Psoas muscle (tissue), 8 donors: ENCODE measurements around the gene IP6K3. TPM values are rescaled to one million over a fixed set of nuclear protein-coding genes. Genes with fewer than 3 reads are reported as not detected.

Experiments used
- ATAC-seq, 4 donors: fragments of 200-7000 bp; cut with Tn5 transposase; one replicate each; pipeline ENCODE4 v1.9.1; 2020; ENCODE audit warnings: moderate library complexity in 3 of 4, mild to moderate bottlenecking in 2 of 4
- DNase-seq, 2 donors: peaks; one replicate each; pipeline ENCODE4 v3.0.0-alpha.2; 2020
- H3K27ac ChIP-seq: fragments of 200-600 bp; one replicate; pipeline ENCODE4 v1.8.0; 2022
- H3K27me3 ChIP-seq, 3 donors: fragments of 200-600 bp in 1 of 3; one replicate each; pipeline versions ENCODE4 v1.6.1 to v1.8.0; 2013 to 2022; ENCODE audit warnings: low read length in 2 of 3, mild to moderate bottlenecking in 2 of 3, moderate library complexity in 1 of 3; ENCODE audit not compliant: insufficient read depth in 3 of 3
- H3K36me3 ChIP-seq, 2 donors: fragments of 200-600 bp in 1 of 2; one replicate each; pipeline versions ENCODE4 v1.6.1 to v1.8.0; 2013 to 2022; ENCODE audit warnings: low read depth in 1 of 2, mild to moderate bottlenecking in 1 of 2, moderate library complexity in 1 of 2; ENCODE audit not compliant: insufficient read depth in 1 of 2
- H3K4me1 ChIP-seq: fragments of 200-600 bp; one replicate; pipeline ENCODE4 v1.8.0; 2022
- H3K4me3 ChIP-seq: fragments of 200-600 bp; one replicate; pipeline ENCODE4 v1.8.0; 2022; ENCODE audit warnings: mild to moderate bottlenecking
- H3K9me3 ChIP-seq: fragments of 200-600 bp; one replicate; pipeline ENCODE4 v1.8.0; 2022
- CTCF ChIP-seq: fragments of 200-600 bp; IDR thresholded peaks from one replicate; pipeline ENCODE4 v1.8.0; 2022; ENCODE audit warnings: antibody characterized with exemption
- WGBS, 3 donors: extraction: QIAGEN DNeasy Blood & Tissue Kit; methylation state at CpG; one replicate each; pipeline versions ENCODE4 v1.1.6 to v1.1.7; 2013; 5-methylcytosine and 5-hydroxymethylcytosine counted together
- intact Hi-C, 2 donors: fragments of 100-400 bp; cut with DNase I; formaldehyde crosslinking; loops; one replicate each; pipeline versions ENCODE4 v1.11.0 to v1.14.2; 2022
- polyA plus RNA-seq, 3 donors: library from polyadenylated mRNA; stranded (reverse); fragments of 200-250 nt; gene quantifications; one replicate each; pipeline ENCODE4 v1.2.3, GENCODE V29; 2013
- total RNA-seq, 4 donors: library from RNA; stranded (reverse); fragmentation: NEBNext Ultra II Directional in 2 of 4; extraction: Animal tissue kit (Norgen Biotek cat#: 25700) in 2 of 4; gene quantifications; one replicate each; pipeline versions ENCODE4 v1.2.1 to v1.2.4, GENCODE V29; 2021 to 2023
- donor health status: healthy with polysubstance abuse.
- donor health status: DM: no; HTN: no; CAD: no; lungs with moderate emphysema.
- donor health status: Bipolar disorder and iron deficiency.
- donor health status: healthy.
- donor health status: DM: yes; HTN: yes; CAD: no.
- donor health status: DM: no; HTN: no; CAD: no.
- donor health status: DM: no; HTN: no; CAD: no.
- donor health status: DM: yes; HTN: yes; CAD: no.

The IP6K3 gene
- total and polyA plus RNA-seq, 7 donors = 95.7 to 363 (median 220) TPM

GRCh38 chr6:33728438-33728837, 18.3 kb downstream of the IP6K3 start:
- peaks cover 61% of the 10 kb centered on the region for H3K4me1 ChIP-seq
- no peak for TF ChIP-seq CTCF
- H3K36me3 ChIP-seq = peaks cover 3 to 85% of the 10 kb centered on the region in 2 donors
- peak overlapping the region; percentile 100 for H3K27ac ChIP-seq
- intact Hi-C loops = no loop called here
- no peak overlapping the region for H3K4me3 ChIP-seq
- ATAC-seq (peak; percentile 0 to 10 (median 4)), DNase-seq (peak in 1 of 2 donors; percentile 77)
- no peaks in the 10 kb centered on the region for H3K9me3 ChIP-seq
- no peaks in the 10 kb centered on the region for H3K27me3 ChIP-seq
- 36 to 66% (median 38%) methylated on average over 11 of the region's 11 CpGs for WGBS, 3 donors

- peaks cover 3 to 85% of the 10 kb centered on the region in 2 donors for H3K36me3 ChIP-seq
- peak overlapping the region; percentile 100 for H3K27ac ChIP-seq
- H3K27me3 ChIP-seq = no peaks in the 10 kb centered on the region
- intact Hi-C loops = no loop called here
- 31 to 37% (median 32%) methylated on average over 11 of the region's 11 CpGs for WGBS, 3 donors
- no peak for TF ChIP-seq CTCF
- ATAC-seq (peak in 3 of 4 donors; percentile 1 to 16 (median 5)), DNase-seq (peak in 1 of 2 donors; percentile 76)
- H3K9me3 ChIP-seq = no peaks in the 10 kb centered on the region
- H3K4me3 ChIP-seq = no peak overlapping the region
- H3K4me1 ChIP-seq = peaks cover 56% of the 10 kb centered on the region
Observed at GRCh38 chr6:33727932-33728331, 18.8 kb downstream of the IP6K3 start.

GRCh38 chr6:33727126-33727525, 19.6 kb downstream of the IP6K3 start:
- ATAC-seq (no peak), DNase-seq (no peak)
- Histone ChIP-seq H3K27me3 (no peaks in the 10 kb centered on the region), H3K36me3 (peaks cover 3 to 87% of the 10 kb centered on the region in 2 donors), H3K27ac (peak overlapping the region; percentile 100), H3K4me1 (peaks cover 48% of the 10 kb centered on the region), H3K9me3 (no peaks in the 10 kb centered on the region), H3K4me3 (no peak overlapping the region)
- WGBS, 3 donors = 49 to 68% (median 51%) methylated on average over 7 of the region's 7 CpGs
- intact Hi-C loops = no loop called here
- no peak for TF ChIP-seq CTCF

GRCh38 chr6:33726696-33727095, 20.0 kb downstream of the IP6K3 start:
- no peaks in the 10 kb centered on the region for H3K9me3 ChIP-seq
- ATAC-seq (no peak), DNase-seq (no peak)
- peak overlapping the region; percentile 100 for H3K27ac ChIP-seq
- WGBS, 3 donors = 86 to 88% (median 88%) methylated on average over 15 of the region's 15 CpGs
- H3K4me3 ChIP-seq = no peak overlapping the region
- intact Hi-C loops = no loop called here
- peaks cover 47% of the 10 kb centered on the region for H3K4me1 ChIP-seq
- H3K27me3 ChIP-seq = no peaks in the 10 kb centered on the region
- TF ChIP-seq CTCF = no peak
- peaks cover 3 to 91% of the 10 kb centered on the region in 2 donors for H3K36me3 ChIP-seq
